ENCODE results near the gene KRTAP4-12.
"Not testable (repeated sequence)": the region's sequence is repeated elsewhere in the genome, so short reads cannot be mapped to it uniquely, and the experiment has no call there.

The KRTAP4-12 gene

GRCh38 chr17:41123991-41124371, at the start of gene KRTAP4-12:
Gene KRTAP4-12 (minus strand): TSS chr17:41124182. CDS start chr17:41124122, 60 bp downstream.
- not testable (repeated sequence) for H4K20me1 ChIP-seq (ENCODE audit: insufficient read depth, low read length); H3K36me3 ChIP-seq (ENCODE audit: insufficient read depth, low read length); H3F3A ChIP-seq (ENCODE audit: insufficient read depth, low read length); H3K4me3 ChIP-seq (ENCODE audit: low read depth, low read length, poor library complexity, severe bottlenecking); H3K27me3 ChIP-seq (ENCODE audit: insufficient read depth, low read length); H3K27ac ChIP-seq (ENCODE audit: low read depth, low read length, poor library complexity, severe bottlenecking); H3K9me3 ChIP-seq (ENCODE audit: low read length); H3K4me2 ChIP-seq (ENCODE audit: low read length); H2AFZ ChIP-seq (ENCODE audit: low read length); H3K79me2 ChIP-seq (ENCODE audit: insufficient read depth, low read length); H3K9me2 ChIP-seq (ENCODE audit: low read depth, low read length); H3K4me1 ChIP-seq (ENCODE audit: insufficient read depth, low read length, severe bottlenecking); H3K9ac ChIP-seq (ENCODE audit: low read length)

- H3K9me2 ChIP-seq (ENCODE audit: low read depth, low read length) = no peaks in the 10 kb centered on the region
- H2AFZ ChIP-seq (ENCODE audit: low read length) = no peak overlapping the region
- no peaks in the 10 kb centered on the region for H3K36me3 ChIP-seq (ENCODE audit: insufficient read depth, low read length)
- H3K4me1 ChIP-seq (ENCODE audit: insufficient read depth, low read length, severe bottlenecking) = no peaks in the 10 kb centered on the region
- H3K27me3 ChIP-seq (ENCODE audit: insufficient read depth, low read length) = no peaks in the 10 kb centered on the region
- no peak for TF ChIP-seq CTCF (IDR thresholded peaks at IDR 0.05; ENCODE audit: low read length)
- no peak for TF ChIP-seq EZH2 (IDR thresholded peaks at IDR 0.05; ENCODE audit: borderline replicate concordance, low read length)
- no peak overlapping the region for H3K4me2 ChIP-seq (ENCODE audit: low read length)
- H3K27ac ChIP-seq (ENCODE audit: low read depth, low read length, poor library complexity, severe bottlenecking) = no peak overlapping the region
- no peaks in the 10 kb centered on the region for H4K20me1 ChIP-seq (ENCODE audit: insufficient read depth, low read length)
- no peak overlapping the region for H3K9ac ChIP-seq (ENCODE audit: low read length)
- no peaks in the 10 kb centered on the region for H3K9me3 ChIP-seq (ENCODE audit: low read length)
- H3K4me3 ChIP-seq (ENCODE audit: low read depth, low read length, poor library complexity, severe bottlenecking) = no peak overlapping the region
- H3F3A ChIP-seq (ENCODE audit: insufficient read depth, low read length) = no peaks in the 10 kb centered on the region
- H3K79me2 ChIP-seq (ENCODE audit: insufficient read depth, low read length) = no peaks in the 10 kb centered on the region
Measured at GRCh38 chr17:41171886-41172285, 47.9 kb upstream of the KRTAP4-12 start.

GRCh38 chr17:41168121-41168520, 44.1 kb upstream of the KRTAP4-12 start, which contains the start of gene KRTAP4-3:
Gene KRTAP4-3 (minus strand): TSS chr17:41168221. CDS start chr17:41168172, 49 bp downstream.
- Histone ChIP-seq H3K27ac (ENCODE audit: low read depth, low read length, poor library complexity, severe bottlenecking) (no peak within 1 kb of the TSS), H2AFZ (ENCODE audit: low read length) (no peak within 1 kb of the TSS), H3K9me3 (ENCODE audit: low read length) (no peaks in the 10 kb centered on the region), H3K27me3 (ENCODE audit: insufficient read depth, low read length) (no peaks in the 10 kb centered on the region), H3K79me2 (ENCODE audit: insufficient read depth, low read length) (no peaks in the 10 kb centered on the region), H4K20me1 (ENCODE audit: insufficient read depth, low read length) (no peaks in the 10 kb centered on the region), H3K36me3 (ENCODE audit: insufficient read depth, low read length) (no peaks in the 10 kb centered on the region), H3K9ac (ENCODE audit: low read length) (no peak within 1 kb of the TSS), H3K4me2 (ENCODE audit: low read length) (no peak within 1 kb of the TSS), H3K9me2 (ENCODE audit: low read depth, low read length) (no peaks in the 10 kb centered on the region), H3K4me1 (ENCODE audit: insufficient read depth, low read length, severe bottlenecking) (no peaks in the 10 kb centered on the region), H3K4me3 (ENCODE audit: low read depth, low read length, poor library complexity, severe bottlenecking) (no peak within 1 kb of the TSS), H3F3A (ENCODE audit: insufficient read depth, low read length) (no peaks in the 10 kb centered on the region)
- TF ChIP-seq EZH2 (IDR thresholded peaks at IDR 0.05; ENCODE audit: borderline replicate concordance, low read length) (no peak), CTCF (IDR thresholded peaks at IDR 0.05; ENCODE audit: low read length) (no peak)

GRCh38 chr17:41167561-41167960, 43.6 kb upstream of the KRTAP4-12 start:
- TF ChIP-seq CTCF (IDR thresholded peaks at IDR 0.05; ENCODE audit: low read length) = no peak
- TF ChIP-seq EZH2 (IDR thresholded peaks at IDR 0.05; ENCODE audit: borderline replicate concordance, low read length) = no peak
- H3K79me2 ChIP-seq (ENCODE audit: insufficient read depth, low read length) = no peaks in the 10 kb centered on the region
- no peaks in the 10 kb centered on the region for H3K9me3 ChIP-seq (ENCODE audit: low read length)
- no peak overlapping the region for H3K27ac ChIP-seq (ENCODE audit: low read depth, low read length, poor library complexity, severe bottlenecking)
- H3K4me2 ChIP-seq (ENCODE audit: low read length) = no peak overlapping the region
- H3K9me2 ChIP-seq (ENCODE audit: low read depth, low read length) = no peaks in the 10 kb centered on the region
- no peak overlapping the region for H3K4me3 ChIP-seq (ENCODE audit: low read depth, low read length, poor library complexity, severe bottlenecking)
- H3K36me3 ChIP-seq (ENCODE audit: insufficient read depth, low read length) = no peaks in the 10 kb centered on the region
- no peaks in the 10 kb centered on the region for H4K20me1 ChIP-seq (ENCODE audit: insufficient read depth, low read length)
- H2AFZ ChIP-seq (ENCODE audit: low read length) = no peak overlapping the region
- no peaks in the 10 kb centered on the region for H3F3A ChIP-seq (ENCODE audit: insufficient read depth, low read length)
- no peak overlapping the region for H3K9ac ChIP-seq (ENCODE audit: low read length)
- no peaks in the 10 kb centered on the region for H3K27me3 ChIP-seq (ENCODE audit: insufficient read depth, low read length)
- H3K4me1 ChIP-seq (ENCODE audit: insufficient read depth, low read length, severe bottlenecking) = no peaks in the 10 kb centered on the region

Data from OCI-LY1 (cell line).